Superior temporal gyrus (tissue), 1 donor: ENCODE measurements around the gene ULBP2.
"Not testable (repeated sequence)": the region's sequence is repeated elsewhere in the genome, so short reads cannot be mapped to it uniquely, and the experiment has no call there.

ENCODE experiments used
- DNase-seq: peaks from one replicate; pipeline ENCODE4 v3.0.0-alpha.2; 2016; ENCODE audit errors: extremely low spot score

The ULBP2 gene

DNA sequence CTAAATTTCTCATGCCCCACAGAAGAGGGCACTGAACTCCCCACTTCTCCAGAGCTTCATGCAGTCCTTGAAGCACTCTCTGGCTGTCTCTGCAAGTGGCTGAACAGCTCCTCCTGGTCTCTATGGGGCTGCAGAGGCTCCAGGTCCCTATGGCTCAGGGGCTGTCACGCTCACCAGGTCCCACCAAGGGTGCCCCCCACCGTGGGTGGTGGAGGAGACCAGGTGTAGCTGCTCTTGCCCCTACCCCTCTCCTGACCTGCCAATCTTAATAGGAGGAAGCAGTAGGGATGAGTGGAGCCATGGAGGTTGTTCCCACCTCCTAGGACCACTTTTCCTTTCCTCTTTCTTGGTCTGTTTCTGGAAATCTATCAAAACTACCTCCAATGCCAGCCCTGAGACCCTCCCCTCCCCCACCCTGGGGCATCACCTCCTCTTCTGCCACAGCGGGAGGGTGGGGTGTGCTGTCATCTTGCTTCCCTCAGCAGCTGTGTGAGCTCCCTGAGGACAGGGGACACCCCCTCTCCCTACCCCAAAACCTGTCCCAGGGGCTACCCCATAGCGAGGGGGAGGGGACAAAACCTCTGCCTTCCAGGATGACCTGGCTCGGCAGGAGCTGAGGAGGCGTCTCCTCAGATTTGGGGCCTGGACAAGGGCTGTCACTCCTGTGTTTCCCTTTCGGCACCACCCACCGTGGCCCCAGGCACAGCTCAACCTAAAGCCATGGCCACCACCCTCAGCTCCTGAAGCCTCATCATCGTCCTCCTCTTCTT, 31.9 kb upstream of the ULBP2 start:
- DNase-seq = no peak

DNA sequence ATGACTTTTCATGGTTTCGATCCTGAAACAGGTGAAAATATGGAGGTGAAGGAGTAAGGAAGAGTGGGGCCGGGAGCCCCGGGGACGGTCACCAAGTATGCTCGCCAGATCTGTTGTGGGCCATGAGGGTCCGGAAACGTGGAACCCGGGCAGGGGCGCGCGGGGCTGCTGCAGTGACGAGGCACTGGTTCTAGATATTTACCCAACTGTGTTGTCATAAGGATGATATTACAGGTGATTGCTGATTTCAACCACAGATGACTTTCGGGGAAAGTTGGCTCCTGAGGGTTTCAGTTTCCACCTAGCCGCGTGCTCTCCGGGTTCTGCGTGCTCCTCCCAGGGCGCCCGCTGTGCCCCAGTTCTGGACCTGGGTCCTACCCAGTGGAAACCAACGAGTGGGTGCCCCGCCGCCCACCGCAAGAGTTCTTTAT, 31.1 kb upstream of the ULBP2 start:
- no peak for DNase-seq

- DNase-seq = not testable (repeated sequence)
These were observed 29.1 kb upstream of the ULBP2 start for GRCh38 chr6:149912680-149913079.

DNA sequence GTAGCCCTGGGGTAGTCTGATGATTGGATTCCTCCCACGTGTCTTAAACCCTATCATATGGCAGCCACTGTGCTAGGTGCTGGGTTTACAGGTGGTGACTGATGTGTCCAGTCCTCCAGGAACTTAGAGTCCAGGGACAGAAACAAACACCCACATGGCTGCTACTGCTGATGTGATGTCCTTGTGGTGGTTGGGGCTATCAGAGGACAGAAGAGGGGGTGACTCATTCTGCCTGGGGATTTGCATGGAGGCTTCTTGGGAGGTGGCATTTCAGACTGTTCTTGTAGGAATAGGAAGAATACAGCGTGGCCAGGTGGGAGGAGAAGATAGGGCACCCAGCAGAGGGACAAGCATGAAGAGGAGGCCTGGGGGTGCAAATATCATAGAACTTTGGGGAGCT, 28.7 kb upstream of the ULBP2 start:
- no peak for DNase-seq

- DNase-seq = no peak
These were observed 28.1 kb upstream of the ULBP2 start for GRCh38 chr6:149913540-149914240.

DNA sequence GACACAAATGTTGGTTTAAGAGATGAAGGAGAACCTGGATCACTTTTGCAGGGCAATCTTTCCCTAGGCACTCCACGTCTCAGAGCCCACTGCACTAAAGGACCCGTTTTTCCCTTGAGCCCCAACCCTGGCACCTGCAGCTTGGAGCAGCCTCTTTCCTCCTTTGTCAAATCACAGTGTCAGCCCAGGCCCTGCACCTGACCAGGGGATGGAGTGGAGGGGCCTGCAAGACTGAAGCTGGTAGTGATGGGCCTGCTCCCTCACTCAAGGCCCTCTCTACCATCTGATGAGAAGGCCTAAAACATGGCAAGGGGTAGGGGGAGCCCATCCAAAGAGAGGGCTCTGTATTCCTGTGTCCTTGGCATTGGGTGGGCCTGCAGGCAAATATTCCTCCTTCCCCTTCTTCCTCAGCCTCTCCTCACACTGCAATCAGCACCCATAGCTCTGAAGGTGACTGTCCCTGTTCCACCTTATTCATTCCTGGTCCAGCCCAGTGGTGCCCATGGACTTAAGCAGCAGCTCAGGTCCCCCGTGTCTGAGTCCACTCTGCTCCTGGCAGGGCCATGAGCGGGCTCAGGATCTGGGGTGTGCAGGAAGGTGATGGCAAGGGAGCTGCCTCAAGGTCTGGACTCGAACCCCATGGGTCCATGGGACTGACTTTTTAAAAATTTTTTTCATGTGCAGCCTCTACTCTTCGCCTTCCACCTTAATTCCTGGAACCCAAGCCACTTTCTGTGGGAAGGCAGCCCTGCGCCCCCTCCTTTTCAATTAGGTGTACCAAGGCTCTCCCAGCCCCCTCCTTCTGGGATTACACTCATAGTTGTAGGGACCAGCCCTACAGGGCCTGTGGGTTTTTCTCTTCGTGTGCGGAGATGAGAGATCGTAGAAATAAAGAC, 25.6 kb upstream of the ULBP2 start:
- DNase-seq = no peak

GRCh38 chr6:149917679-149918078, 24.1 kb upstream of the ULBP2 start:
- no peak for DNase-seq

GRCh38 chr6:149918151-149918905, 23.5 kb upstream of the ULBP2 start:
- no peak for DNase-seq

GRCh38 chr6:149919126-149919833, 22.5 kb upstream of the ULBP2 start:
- not testable (repeated sequence) for DNase-seq

DNA sequence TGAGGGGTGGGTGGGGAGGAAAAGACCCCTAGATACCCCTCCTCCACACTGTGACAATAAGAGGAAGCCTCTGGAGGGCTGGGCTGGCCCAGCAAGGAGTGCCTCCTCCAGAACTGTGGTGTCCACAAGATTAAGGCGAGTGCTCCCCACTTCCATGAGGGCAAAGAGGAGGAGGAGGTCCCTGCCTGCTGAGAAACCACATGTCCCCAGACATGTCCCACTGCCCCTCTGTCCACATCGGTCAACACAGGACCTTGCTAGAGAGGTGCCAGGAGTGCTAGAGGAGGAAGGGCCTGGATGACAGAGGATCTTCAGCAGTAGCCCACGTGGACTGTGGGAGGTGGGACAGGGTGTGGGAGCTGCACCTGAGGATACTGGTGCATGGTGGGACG, 22.0 kb upstream of the ULBP2 start:
- no peak for DNase-seq

DNA sequence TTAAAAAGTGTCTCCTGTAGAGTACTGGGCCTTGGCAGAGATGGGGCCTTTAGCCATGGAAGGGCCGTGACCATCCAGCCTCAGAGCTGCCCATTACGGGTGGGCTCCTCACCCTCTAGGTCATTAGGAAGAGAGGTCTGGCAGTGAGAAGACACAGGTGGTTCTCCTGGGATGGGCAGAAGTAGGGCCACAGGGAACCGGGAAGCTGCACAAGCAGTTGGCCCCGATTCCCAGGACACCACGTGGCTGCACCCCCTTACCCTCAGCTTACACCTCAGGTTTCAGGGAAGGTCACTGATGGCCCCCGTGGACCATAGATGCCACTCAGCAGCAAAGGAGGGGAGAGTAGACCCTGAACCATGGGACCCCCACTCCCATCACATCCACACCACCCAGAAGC, 20.5 kb upstream of the ULBP2 start:
- DNase-seq = no peak

- not testable (repeated sequence) for DNase-seq
These were observed 19.7 kb upstream of the ULBP2 start for GRCh38 chr6:149922091-149922490.

- DNase-seq = peak; percentile 72
These were observed 19.0 kb upstream of the ULBP2 start, which contains the start of gene RAET1G for GRCh38 chr6:149922642-149923326. TSS of gene RAET1G (minus strand) at chr6:149923121. CDS start at chr6:149923010, 111 bp downstream.

- no peak for DNase-seq
These were observed 18.4 kb upstream of the ULBP2 start for GRCh38 chr6:149923327-149923986.

DNA sequence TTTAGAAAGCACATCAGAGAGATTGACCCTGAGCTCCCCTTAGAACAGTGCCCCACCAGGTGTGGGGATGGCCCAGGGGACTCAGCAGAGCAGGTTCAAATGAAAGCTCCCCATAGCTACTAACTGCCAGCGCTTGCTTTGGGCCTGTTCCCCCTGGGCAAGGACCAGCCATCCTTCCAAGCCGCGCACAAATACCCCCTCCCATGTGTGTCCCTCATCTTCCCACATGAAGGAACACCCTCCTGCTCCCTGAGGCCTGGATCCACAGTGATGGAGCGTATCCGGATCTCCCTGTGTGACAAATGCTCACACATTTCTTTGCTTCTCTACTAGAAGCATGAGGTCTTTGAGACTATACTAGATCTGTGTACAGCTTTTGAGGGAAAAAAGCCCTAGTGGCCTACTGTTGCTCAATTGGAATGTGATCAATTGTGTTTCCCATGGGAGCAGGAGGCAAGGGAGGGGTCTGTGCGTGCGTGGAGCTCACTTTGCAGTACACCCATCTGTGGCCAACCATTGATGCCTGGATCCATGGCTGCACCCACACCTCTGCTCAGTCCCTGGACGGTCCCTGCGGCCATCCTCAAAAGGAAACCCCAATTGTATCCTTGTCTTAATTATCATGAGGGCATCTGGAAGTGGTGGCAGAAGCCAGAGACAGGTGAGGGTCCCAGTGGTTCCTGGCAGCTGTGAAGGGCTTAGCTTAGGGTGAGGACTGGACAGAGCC, 17.4 kb upstream of the ULBP2 start:
- no peak for DNase-seq

GRCh38 chr6:149924933-149925252, 16.9 kb upstream of the ULBP2 start:
- no peak for DNase-seq

GRCh38 chr6:149925253-149925973, 16.4 kb upstream of the ULBP2 start:
- no peak for DNase-seq
